HUES6 (cell line): ENCODE data around the gene TSC22D4.
"Not testable (repeated sequence)": the region's sequence is repeated elsewhere in the genome, so short reads cannot be mapped to it uniquely, and the experiment has no call there.

Source experiments
- H3K27ac ChIP-seq: 2 replicates; pipeline ENCODE4 v1.7.0; 2013; ENCODE audit warnings: low read depth, mild to moderate bottlenecking, low read length, inconsistent platforms
- H3K27me3 ChIP-seq: 2 replicates; pipeline ENCODE4 v1.6.1; 2013; ENCODE audit warnings: low read length; ENCODE audit not compliant: control insufficient read depth, insufficient read depth
- H3K36me3 ChIP-seq: 2 replicates; pipeline ENCODE4 v1.6.1; 2013; ENCODE audit warnings: low read length; ENCODE audit not compliant: control insufficient read depth, insufficient read depth
- H3K4me1 ChIP-seq: 2 replicates; pipeline ENCODE4 v1.6.1; 2013; ENCODE audit warnings: low read length; ENCODE audit not compliant: control insufficient read depth, insufficient read depth
- H3K4me3 ChIP-seq: 2 replicates; pipeline ENCODE4 v1.5.1; 2013; ENCODE audit warnings: low read depth, low read length
- H3K9ac ChIP-seq: one replicate; pipeline ENCODE4 v1.6.1; 2013; ENCODE audit warnings: mild to moderate bottlenecking, low read length
- H3K9me3 ChIP-seq: 2 replicates; pipeline ENCODE4 v1.6.1; 2013; ENCODE audit warnings: low read depth, low read length; ENCODE audit not compliant: control insufficient read depth, insufficient read depth

TSC22D4 gene

DNA sequence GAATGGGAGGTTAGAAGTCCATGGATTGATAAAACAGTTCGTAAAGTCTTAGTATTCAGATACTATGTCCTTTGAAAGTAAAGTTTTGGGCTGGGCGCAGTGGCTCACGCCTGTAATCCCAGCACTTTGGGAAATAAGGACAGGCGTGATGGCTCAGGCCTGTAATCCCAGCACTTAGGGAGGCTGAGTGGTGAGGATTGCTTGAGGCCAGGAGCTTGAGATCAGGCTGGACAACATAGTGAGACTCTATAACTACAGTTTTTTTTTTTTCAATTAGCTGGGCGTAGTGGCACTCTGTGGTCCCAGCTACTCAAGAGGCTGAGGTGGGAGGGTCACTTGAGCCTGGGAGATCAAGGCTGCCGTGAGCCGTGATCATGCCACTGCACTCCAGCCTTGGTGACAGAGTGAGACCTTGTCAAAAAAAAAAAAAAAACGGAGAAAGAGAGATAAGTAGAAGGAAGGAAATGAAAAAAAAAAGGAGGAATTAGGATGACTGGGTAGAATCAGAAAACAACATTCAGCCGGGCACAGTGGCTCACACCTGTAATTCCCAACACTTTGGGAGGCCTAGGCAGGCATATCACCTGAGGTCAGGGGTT, 34.3 kb upstream of the TSC22D4 start:
- Histone ChIP-seq H3K4me1 (peaks cover 4% of the 10 kb centered on the region; the same call in 1 of the 2 replicates), H3K36me3 (no peaks in the 10 kb centered on the region), H3K9me3 (no peaks in the 10 kb centered on the region), H3K27ac (no peak overlapping the region), H3K27me3 (no peaks in the 10 kb centered on the region), H3K9ac (no peak overlapping the region), H3K4me3 (no peak overlapping the region)

DNA sequence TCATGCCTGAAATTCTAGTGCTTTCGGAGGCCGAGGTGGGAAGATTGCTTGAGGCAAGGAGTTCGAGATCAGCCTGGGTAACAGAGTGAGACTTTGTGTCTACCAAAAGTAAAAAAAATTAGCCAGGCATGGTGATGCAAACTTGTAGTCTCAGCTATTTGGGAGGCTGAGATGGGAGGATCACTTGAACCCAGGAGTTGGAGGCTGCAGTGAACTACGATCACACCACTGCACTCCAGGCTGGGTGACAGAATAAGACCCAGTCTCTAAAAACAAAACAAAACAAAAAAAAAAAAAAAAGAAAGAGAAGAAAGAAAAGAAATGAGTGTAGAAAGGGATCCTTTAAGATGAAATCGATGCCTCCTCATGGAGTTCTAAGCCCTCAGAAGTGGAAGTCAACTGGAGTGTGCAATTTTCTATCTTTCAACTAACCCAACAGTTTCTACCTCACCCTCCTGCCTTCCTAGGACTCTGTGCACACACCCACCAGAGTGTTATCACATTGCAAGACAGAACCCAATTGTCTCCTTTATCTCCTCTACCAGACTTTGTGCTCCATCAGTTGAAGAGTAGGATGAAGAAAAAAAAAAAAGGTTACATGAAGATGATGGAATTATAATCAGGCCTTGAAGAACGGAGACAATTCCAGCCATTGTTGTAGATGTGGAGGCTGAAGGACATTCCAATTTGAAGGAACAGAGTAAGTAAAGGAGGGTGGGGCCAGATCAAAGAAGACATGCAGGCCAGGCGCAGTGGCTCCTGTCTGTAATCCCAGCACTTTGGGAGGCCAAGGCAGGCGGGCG, 31.6 kb upstream of the TSC22D4 start:
- Histone ChIP-seq H3K27me3 (no peaks in the 10 kb centered on the region), H3K9ac (no peak overlapping the region), H3K4me3 (no peak overlapping the region), H3K36me3 (no peaks in the 10 kb centered on the region), H3K4me1 (peaks cover 4% of the 10 kb centered on the region; the same call in 1 of the 2 replicates), H3K9me3 (no peaks in the 10 kb centered on the region), H3K27ac (no peak overlapping the region)

DNA sequence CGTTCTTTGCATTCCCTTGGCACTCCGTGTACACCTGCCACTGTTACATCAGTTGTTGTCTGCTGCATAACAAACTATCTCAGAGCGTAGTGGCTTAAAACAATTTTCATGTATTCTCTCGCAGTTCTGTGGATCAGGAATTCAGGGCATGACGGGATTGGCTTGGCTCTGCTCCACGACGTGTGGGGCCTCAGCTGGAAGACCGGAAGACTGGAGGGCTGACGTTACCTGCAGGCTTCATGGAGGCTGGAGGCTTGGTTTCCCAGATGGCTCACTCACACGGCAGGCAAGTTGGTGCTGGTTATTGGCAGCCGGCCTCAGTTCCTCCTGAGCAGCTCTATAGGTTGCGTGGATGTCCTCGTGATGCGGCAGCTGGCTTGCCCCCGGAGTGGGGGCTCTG, 30.2 kb upstream of the TSC22D4 start:
- Histone ChIP-seq H3K36me3 (no peaks in the 10 kb centered on the region), H3K27ac (no peak overlapping the region), H3K4me3 (no peak overlapping the region), H3K4me1 (no peaks in the 10 kb centered on the region), H3K27me3 (no peaks in the 10 kb centered on the region), H3K9me3 (no peaks in the 10 kb centered on the region), H3K9ac (no peak overlapping the region)

DNA sequence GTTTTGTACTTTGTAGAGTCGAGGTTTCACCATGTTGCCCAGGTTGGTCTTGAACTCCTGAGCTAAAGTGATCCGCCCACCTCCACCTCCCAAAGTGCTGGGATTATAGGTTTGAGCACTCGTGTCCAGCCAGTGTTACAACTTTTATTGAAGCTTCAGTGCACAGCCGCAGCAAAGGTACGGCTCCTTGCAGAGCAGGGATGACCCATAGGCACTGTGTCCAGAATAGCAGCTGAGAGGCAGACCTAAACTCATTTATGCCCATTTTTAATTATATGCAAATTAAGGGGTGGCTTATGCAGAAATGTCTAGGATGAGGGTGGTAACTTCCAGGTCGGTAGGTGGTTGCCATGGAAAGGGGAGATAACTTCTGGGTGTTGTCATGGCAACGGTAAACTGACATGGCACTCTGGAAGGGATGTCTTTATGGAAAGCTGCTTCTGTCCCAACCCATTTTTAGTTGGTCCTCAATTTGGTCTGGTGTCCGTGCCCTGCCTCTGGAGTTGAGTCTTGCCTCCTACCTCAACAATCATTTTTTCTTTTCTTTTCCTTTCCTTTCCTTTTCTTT, 27.4 kb upstream of the TSC22D4 start:
- H3K27ac ChIP-seq = no peak overlapping the region
- no peak overlapping the region for H3K4me3 ChIP-seq
- H3K36me3 ChIP-seq = no peaks in the 10 kb centered on the region
- H3K9ac ChIP-seq = no peak overlapping the region
- no peaks in the 10 kb centered on the region for H3K9me3 ChIP-seq
- no peaks in the 10 kb centered on the region for H3K4me1 ChIP-seq
- no peaks in the 10 kb centered on the region for H3K27me3 ChIP-seq

DNA sequence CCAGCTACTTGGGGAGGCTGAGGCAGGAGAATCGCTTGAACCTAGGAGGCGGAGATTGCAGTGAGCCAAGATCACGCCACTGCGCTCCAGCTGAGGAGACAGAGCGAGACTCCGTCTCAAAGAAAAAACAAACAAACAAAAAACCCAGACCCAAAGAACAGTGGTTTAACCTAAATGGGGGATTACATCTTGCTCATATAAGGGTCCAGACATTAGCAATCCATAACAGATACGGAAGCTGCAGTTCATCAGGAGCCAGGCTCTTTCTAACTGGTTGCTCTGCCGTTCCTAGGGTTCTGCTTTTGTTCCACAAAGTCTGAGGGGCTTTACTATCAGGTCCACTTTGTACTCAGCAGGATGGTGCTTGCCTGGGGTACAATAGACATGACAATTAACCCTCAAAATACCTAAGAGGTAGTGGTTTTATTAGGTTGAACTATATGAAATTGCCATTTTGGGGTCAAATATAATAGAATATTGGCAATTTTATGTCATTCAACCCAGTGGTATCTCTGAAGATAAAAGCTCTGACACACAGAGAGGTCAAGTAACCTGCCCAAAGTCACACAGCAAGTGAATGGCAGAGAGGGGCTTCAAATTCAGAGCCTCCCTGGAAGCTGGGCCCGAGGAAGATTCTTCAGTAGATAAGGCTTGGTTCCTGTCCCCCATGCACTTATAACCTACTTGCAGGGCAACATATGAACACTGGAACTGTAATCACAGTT, 26.0 kb upstream of the TSC22D4 start:
- no peak overlapping the region for H3K9ac ChIP-seq
- no peaks in the 10 kb centered on the region for H3K9me3 ChIP-seq
- no peak overlapping the region for H3K27ac ChIP-seq
- H3K4me1 ChIP-seq = no peaks in the 10 kb centered on the region
- H3K4me3 ChIP-seq = no peak overlapping the region
- H3K36me3 ChIP-seq = no peaks in the 10 kb centered on the region
- no peaks in the 10 kb centered on the region for H3K27me3 ChIP-seq

DNA sequence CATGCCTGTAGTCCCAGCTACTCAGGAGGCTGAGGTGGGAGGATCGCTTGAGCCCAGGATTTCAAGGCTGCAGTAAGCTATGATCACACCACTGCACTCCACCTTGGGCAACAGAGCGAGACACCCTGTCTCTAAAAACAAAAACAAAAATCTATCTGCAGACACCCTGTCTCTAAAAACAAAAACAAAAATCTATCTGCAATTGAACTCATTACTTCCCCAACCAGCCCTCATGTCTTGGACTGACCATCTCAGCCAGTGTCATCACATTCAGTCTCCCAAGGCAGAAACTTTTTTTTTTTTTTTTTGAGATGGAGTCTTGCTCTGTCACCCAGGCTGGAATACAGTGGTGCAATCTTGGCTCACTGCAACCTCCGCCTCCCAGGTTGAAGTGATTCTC, 25.0 kb upstream of the TSC22D4 start:
- not testable (repeated sequence) for H3K9ac ChIP-seq, H3K27ac ChIP-seq, H3K9me3 ChIP-seq, H3K27me3 ChIP-seq, H3K4me3 ChIP-seq, H3K36me3 ChIP-seq, H3K4me1 ChIP-seq

DNA sequence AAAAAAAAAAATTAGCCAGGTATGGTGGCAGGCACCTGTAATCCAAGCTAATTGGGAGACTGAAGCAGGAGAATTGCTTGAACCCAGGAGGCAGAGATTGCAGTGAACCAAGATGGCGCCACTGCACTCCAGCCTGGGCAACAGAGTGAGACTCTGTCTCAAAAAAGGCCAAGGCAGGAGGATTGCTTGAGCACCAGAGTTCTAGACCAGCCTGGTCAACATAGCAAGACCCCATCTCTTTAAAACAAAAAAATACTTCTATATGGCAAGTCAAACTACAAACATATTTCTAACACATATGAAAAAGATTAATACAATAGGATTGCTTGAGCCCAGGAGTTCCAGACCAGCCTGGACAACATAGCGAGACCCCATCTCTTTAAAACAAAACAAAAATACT, 21.7 kb upstream of the TSC22D4 start:
- not testable (repeated sequence) for H3K27ac ChIP-seq, H3K9ac ChIP-seq, H3K4me3 ChIP-seq, H3K36me3 ChIP-seq, H3K9me3 ChIP-seq, H3K4me1 ChIP-seq, H3K27me3 ChIP-seq

DNA sequence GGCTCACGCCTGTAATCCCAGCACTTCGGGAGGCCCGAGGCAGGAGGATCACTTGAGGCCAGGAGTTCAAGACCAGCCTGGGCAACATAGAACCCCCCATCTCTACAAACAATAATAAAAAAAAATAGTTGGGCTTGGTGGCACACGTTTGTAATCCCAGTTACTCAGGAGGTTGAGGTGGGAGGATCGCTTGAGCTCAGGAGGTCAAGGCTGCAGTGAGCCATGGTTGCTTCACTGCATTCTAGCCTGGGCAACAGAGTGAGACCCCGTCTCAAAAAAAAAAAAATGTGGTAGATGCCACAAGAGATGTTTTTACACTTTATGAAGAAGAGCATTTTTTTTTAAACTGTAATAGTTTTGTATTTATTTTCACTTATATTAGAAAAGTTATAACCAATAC, 17.5 kb upstream of the TSC22D4 start:
- Histone ChIP-seq H3K4me1 (peaks cover 6% of the 10 kb centered on the region; the same call in 1 of the 2 replicates), H3K9ac (no peak overlapping the region), H3K27ac (no peak overlapping the region), H3K27me3 (peaks cover 8% of the 10 kb centered on the region), H3K36me3 (no peaks in the 10 kb centered on the region), H3K9me3 (no peaks in the 10 kb centered on the region), H3K4me3 (no peak overlapping the region)

DNA sequence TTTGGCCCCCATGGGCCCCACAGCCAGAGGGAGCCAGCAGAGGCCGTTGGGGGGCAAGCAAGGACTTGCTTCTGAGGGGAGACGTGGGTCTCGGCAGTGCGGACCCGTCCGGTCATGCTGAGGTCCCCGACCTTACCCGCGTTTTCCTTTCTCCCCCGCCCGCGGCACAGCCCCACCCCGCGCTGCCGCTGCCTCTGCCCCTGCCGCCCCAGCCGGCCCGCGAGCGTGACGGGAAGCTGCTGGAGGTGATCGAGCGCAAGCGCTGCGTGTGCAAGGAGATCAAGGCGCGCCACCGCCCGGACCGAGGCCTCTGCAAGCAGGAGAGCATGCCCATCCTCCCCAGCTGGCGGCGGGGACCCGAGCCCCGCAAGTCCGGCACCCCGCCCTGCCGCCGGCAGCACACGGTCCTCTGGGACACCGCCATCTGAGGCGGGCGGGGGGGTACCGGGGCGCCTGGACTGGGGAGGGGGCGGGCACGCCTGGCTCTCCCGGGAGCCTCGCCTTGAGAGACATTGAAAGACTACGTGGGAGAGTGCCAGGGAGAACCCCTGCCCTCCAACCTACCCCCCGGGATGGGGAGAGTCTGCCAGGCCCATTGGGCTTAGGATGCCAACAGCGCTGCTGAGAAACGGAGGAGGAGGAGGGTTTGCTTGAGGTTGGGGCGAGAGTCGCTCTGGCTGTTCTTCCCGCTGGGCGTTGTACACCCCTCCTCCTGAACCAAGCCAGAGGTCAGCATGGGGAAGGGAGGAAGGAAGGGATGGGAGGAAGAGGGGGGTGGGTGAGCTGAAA, 14.7 kb upstream of the TSC22D4 start:
- no peak overlapping the region for H3K9ac ChIP-seq
- no peak overlapping the region for H3K27ac ChIP-seq
- peaks cover 9% of the 10 kb centered on the region; the same call in 1 of the 2 replicates for H3K4me1 ChIP-seq
- H3K9me3 ChIP-seq = no peaks in the 10 kb centered on the region
- H3K36me3 ChIP-seq = 0 out of 2 replicates have a peak, but pooled peaks cover under 1% of the 10 kb centered on the region
- peaks cover 8% of the 10 kb centered on the region for H3K27me3 ChIP-seq
- peak overlapping the region; percentile 54 for H3K4me3 ChIP-seq

DNA sequence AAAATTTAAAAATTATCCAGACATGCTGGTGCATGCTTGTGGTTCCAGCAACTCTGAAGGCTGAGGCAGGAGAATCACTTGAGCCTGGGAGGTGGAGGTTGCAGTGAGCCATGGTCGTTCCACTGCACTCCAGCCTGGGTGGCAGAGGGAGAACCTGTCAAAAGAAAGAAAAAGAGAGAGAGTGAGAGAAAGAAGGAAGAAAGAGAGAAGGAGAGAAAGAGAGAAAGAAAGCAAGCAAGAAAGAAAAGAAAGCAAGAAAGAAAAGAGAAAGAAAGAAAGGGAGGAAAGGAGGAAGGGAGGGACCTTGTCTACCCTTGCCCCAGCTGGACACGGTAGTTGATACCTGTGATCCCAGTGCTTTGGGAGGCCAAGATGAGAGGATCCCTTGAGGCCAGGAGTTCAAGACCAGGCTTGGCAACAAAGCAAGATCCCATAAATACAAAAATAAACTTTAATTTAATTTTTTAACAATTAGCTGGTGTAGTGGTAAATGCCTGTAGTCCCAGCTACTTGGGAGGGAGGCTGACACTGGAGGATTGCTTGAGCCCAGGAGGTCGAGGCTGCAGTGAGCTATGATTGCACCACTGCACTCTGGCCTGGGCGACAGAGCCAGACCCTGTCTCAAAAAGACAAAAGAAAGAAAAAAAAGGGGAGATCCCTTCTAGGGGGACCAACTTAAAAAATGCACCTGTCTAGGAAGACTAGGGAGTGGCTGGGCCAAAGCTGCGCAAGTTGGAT, 13.9 kb upstream of the TSC22D4 start:
- Histone ChIP-seq H3K27me3 (peaks cover 8% of the 10 kb centered on the region), H3K4me1 (peaks cover 9% of the 10 kb centered on the region; the same call in 1 of the 2 replicates), H3K9me3 (no peaks in the 10 kb centered on the region), H3K4me3 (peak overlapping the region; percentile 54), H3K36me3 (0 out of 2 replicates have a peak, but pooled peaks cover 4% of the 10 kb centered on the region), H3K27ac (no peak overlapping the region), H3K9ac (no peak overlapping the region)
